HepG2 (cell line): ENCODE measurements around the gene NOL4L. TPM values are rescaled to one million over a fixed set of nuclear protein-coding genes. Genes with fewer than 3 reads are reported as not detected.
A peak's percentile ranks its signal among the peaks of the same experiment; 100 is the strongest.

Experiments
- AHDC1 ChIP-seq: sonication (generic); formaldehyde crosslinking; IDR thresholded peaks from 2 replicates; pipeline ENCODE4 v1.5.1; 2020; ENCODE audit warnings: mild to moderate bottlenecking, missing genetic modification reagents, borderline replicate concordance
- ELF1 ChIP-seq: sonication (generic); formaldehyde crosslinking; IDR thresholded peaks from 2 replicates; pipeline ENCODE4 v1.4.0; 2020; ENCODE audit warnings: missing genetic modification reagents
- HOXD1 ChIP-seq: sonication (generic); formaldehyde crosslinking; IDR thresholded peaks from 2 replicates; pipeline ENCODE4 v1.5.0; 2020; ENCODE audit warnings: missing genetic modification reagents
- KDM5B ChIP-seq: sonication (generic); formaldehyde crosslinking; IDR thresholded peaks from 2 replicates; pipeline ENCODE4 v1.4.0; 2020; ENCODE audit warnings: missing genetic modification reagents, mild to moderate bottlenecking, borderline replicate concordance
- KLF16 ChIP-seq, 2 experiments: sonication (generic) in 1 of 2; formaldehyde crosslinking in 1 of 2; IDR thresholded peaks; 2 replicates each; pipeline versions ENCODE4 v1.6.1 to v1.8.0; 2016 to 2023; ENCODE audit warnings: missing genetic modification reagents in 2 of 2, missing compliant biosample characterization in 1 of 2
- MTF1 ChIP-seq: sonication (generic); formaldehyde crosslinking; IDR thresholded peaks from 2 replicates; pipeline ENCODE4 v1.5.0; 2020; ENCODE audit warnings: missing genetic modification reagents
- MXI1 ChIP-seq: IDR thresholded peaks from 3 replicates; pipeline ENCODE4 v1.6.1; 2012; ENCODE audit warnings: low read depth, low read length, inconsistent platforms, borderline replicate concordance
- PHF21A ChIP-seq: sonication (generic); formaldehyde crosslinking; IDR thresholded peaks from 2 replicates; pipeline ENCODE4 v1.5.0; 2020; ENCODE audit warnings: mild to moderate bottlenecking, missing genetic modification reagents
- SP1 ChIP-seq, 2 experiments: fragments of 450-650 bp in 1 of 2; sonication (generic) in 1 of 2; formaldehyde crosslinking in 1 of 2; IDR thresholded peaks; 2 replicates each; pipeline versions ENCODE4 v1.4.0 to v1.6.1; 2016 to 2020; ENCODE audit warnings: missing genetic modification reagents in 1 of 2
- YY1 ChIP-seq: IDR thresholded peaks from 2 replicates; pipeline ENCODE4 v1.6.1; 2011; ENCODE audit warnings: low read length, low read depth, moderate library complexity, mild to moderate bottlenecking; ENCODE audit not compliant: insufficient read depth, insufficient replicate concordance
- ZKSCAN1 ChIP-seq: fragments of 150-350 bp; IDR thresholded peaks from 2 replicates; pipeline ENCODE4 v1.6.1; 2014; ENCODE audit warnings: low read length
- ZNF44 ChIP-seq: sonication (generic); formaldehyde crosslinking; IDR thresholded peaks from 2 replicates; pipeline ENCODE4 v1.5.1; 2020; ENCODE audit warnings: mild to moderate bottlenecking, missing genetic modification reagents
- ZNF460 ChIP-seq: sonication (generic); formaldehyde crosslinking; IDR thresholded peaks from 2 replicates; pipeline ENCODE4 v1.5.1; 2020; ENCODE audit warnings: missing genetic modification reagents, mild to moderate bottlenecking, borderline replicate concordance
- ZNF567 ChIP-seq: sonication (generic); formaldehyde crosslinking; IDR thresholded peaks from 2 replicates; pipeline ENCODE4 v1.8.1; 2023; ENCODE audit warnings: mild to moderate bottlenecking, missing genetic modification reagents, borderline replicate concordance
- ZNF614 ChIP-seq: IDR thresholded peaks from 2 replicates; pipeline ENCODE4 v1.6.1; 2018; ENCODE audit warnings: missing biosample characterization, missing genetic modification reagents, inconsistent platforms, borderline replicate concordance
- ZNF616 ChIP-seq: sonication (generic); formaldehyde crosslinking; IDR thresholded peaks from 2 replicates; pipeline ENCODE4 v1.5.0; 2020; ENCODE audit warnings: low read depth, mild to moderate bottlenecking, missing genetic modification reagents
- ZNF629 ChIP-seq: sonication (generic); formaldehyde crosslinking; conservative IDR thresholded peaks from 2 replicates; pipeline ENCODE4 v1.5.0; 2020; ENCODE audit warnings: missing genetic modification reagents
- polyA plus RNA-seq, 8 experiments: library from polyadenylated mRNA; depleted of rRNA in 3 of 8; stranded (reverse) in 7 of 8; unstranded in 1 of 8; fragments of >200 nt; fragmentation: Illumina TruSeq in 4 of 8; extraction: Trizol in 4 of 8; gene quantifications; 2 replicates each; pipeline versions ENCODE4 v1.2.1 to v1.2.3, GENCODE V29; 2011 to 2016; ENCODE audit warnings: low read depth in 4 of 8, missing spikeins in 1 of 8, mixed read lengths in 1 of 8; ENCODE audit not compliant: insufficient read depth in 1 of 8
- total RNA-seq, 5 experiments: library from RNA; depleted of rRNA; stranded (reverse); fragments of >200 nt; fragmentation: Illumina TruSeq; extraction: Trizol; gene quantifications; 2 replicates each; pipeline ENCODE4 v1.2.3, GENCODE V29; 2016; ENCODE audit warnings: low read depth in 1 of 5
- TF ChIP-seq, protein P1 (sequence below): sonication (generic); formaldehyde crosslinking; IDR thresholded peaks from 2 replicates; pipeline ENCODE4 v1.5.0; 2020; ENCODE audit warnings: missing genetic modification reagents

NOL4L gene
- total and polyA plus RNA-seq, 2 of the 13 experiments (the other 11 are each of a cell fraction or from before 2014, with no cell fraction given), result 16.6 to 35.4 TPM

GRCh38 chr20:32528905-32529670 is 56.0 kb downstream of the NOL4L start (continued):
- TF ChIP-seq AHDC1 (CRISPR knock-in tag) (no peak), ZNF616 (no peak), MXI1 (no peak), ZKSCAN1 (peak; percentile 77), KLF16 (CRISPR knock-in tag; IDR thresholded peaks at IDR 0.05) (no peak), ZNF460 (no peak), ZNF629 (CRISPR knock-in tag) (peak; percentile 54; the same call in 1 of the 2 replicates), ZNF44 (no peak), SP1 (IDR thresholded peaks at IDR 0.05) (no peak), SP1 (CRISPR knock-in tag; IDR thresholded peaks at IDR 0.05) (no peak), KDM5B (CRISPR knock-in tag) (peak; percentile 60; the same call in 1 of the 2 replicates), ZNF614 (CRISPR knock-in tag) (no peak), YY1 (peak; percentile 2), PHF21A (CRISPR knock-in tag) (peak; percentile 16; the same call in 1 of the 2 replicates), MTF1 (no peak), ELF1 (CRISPR knock-in tag) (no peak), HOXD1 (no peak), ZNF567 (CRISPR knock-in tag) (no peak)
- TF ChIP-seq, protein P1, sequence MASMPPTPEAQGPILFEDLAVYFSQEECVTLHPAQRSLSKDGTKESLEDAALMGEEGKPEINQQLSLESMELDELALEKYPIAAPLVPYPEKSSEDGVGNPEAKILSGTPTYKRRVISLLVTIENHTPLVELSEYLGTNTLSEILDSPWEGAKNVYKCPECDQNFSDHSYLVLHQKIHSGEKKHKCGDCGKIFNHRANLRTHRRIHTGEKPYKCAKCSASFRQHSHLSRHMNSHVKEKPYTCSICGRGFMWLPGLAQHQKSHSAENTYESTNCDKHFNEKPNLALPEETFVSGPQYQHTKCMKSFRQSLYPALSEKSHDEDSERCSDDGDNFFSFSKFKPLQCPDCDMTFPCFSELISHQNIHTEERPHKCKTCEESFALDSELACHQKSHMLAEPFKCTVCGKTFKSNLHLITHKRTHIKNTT (CRISPR knock-in tag), result no peak
